Measurements from ENCODE around the gene SOD1. TPM values are rescaled to one million over a fixed set of nuclear protein-coding genes. Genes with fewer than 3 reads are reported as not detected.

SOD1 gene
- 190 and 204 TPM in 2 replicates for total RNA-seq

GRCh38 chr21:31659536-31660258, at the start of gene SOD1:
SOD1 (plus strand) TSS chr21:31659693; CDS start chr21:31659770, 77 bp downstream.

Other genes starting within 250 kb of the SOD1 start
- 3.7 and 12.0 TPM in 2 replicates for gene SCAF4, start 72.4 kb downstream of the SOD1 start, total RNA-seq
- gene HUNK, start 213.3 kb downstream of the SOD1 start, total RNA-seq, result under 0.01 TPM in 1 of 2 replicates, not detected in the other

Data from bladder microvascular endothelial cell (primary cell).